SK-MEL-5 (cell line): ENCODE results near the gene MYBBP1A. TPM values are rescaled to one million over a fixed set of nuclear protein-coding genes. Genes with fewer than 3 reads are reported as not detected.

ENCODE experiments used
- DNase-seq: peaks from one replicate; pipeline ENCODE4 v3.0.0-alpha.2; 2016; ENCODE audit warnings: low read depth, low spot score
- in situ Hi-C: cut with HindIII; loops from 2 replicates; pipeline ENCODE4 v1.10.0; 2016; ENCODE audit warnings: low sequenced_read_pairs, high pct_unique_total_duplicates, low pct_unique_long_range_greater_than_20kb
- total RNA-seq: library from RNA; depleted of rRNA; stranded (reverse); fragments of >200 nt; shearing (Covaris generic); gene quantifications from 2 replicates; pipeline ENCODE4 v1.2.3, GENCODE V29; 2014

MYBBP1A gene
- total RNA-seq, 1 experiment from 2014 or later, result 65.1 TPM

DNA sequence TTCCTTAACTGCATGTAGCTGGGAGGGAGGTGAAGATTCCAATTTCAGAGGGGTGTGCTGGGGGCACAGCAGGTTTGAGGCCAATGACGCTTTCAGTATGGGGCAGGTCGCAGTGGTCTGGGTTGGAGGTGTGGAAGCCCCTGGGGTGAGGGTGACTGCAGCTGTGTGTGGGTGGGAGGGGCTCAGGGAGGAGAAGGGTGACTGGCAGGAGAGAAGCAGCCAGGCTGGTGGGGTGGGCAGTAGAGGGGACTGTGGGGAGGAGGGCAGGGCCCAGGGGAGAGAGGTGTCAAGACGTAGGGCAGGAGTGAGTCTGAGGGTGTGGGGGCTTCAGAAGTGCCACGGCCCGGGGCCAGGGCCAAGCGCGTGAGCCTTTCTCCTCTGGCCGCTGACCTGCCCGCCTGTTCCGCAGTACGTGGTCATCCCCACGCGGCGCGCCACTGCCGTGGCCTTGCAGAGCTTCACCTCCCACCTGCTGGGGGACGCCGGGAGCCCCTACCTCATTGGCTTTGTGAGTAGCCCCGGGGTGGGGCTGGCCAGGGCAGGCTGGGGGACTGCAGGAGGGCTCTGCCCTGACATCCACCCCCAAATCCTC is 19.4 kb downstream of the MYBBP1A start:
- in situ Hi-C loops, result no loop called here
- no peak for DNase-seq

DNA sequence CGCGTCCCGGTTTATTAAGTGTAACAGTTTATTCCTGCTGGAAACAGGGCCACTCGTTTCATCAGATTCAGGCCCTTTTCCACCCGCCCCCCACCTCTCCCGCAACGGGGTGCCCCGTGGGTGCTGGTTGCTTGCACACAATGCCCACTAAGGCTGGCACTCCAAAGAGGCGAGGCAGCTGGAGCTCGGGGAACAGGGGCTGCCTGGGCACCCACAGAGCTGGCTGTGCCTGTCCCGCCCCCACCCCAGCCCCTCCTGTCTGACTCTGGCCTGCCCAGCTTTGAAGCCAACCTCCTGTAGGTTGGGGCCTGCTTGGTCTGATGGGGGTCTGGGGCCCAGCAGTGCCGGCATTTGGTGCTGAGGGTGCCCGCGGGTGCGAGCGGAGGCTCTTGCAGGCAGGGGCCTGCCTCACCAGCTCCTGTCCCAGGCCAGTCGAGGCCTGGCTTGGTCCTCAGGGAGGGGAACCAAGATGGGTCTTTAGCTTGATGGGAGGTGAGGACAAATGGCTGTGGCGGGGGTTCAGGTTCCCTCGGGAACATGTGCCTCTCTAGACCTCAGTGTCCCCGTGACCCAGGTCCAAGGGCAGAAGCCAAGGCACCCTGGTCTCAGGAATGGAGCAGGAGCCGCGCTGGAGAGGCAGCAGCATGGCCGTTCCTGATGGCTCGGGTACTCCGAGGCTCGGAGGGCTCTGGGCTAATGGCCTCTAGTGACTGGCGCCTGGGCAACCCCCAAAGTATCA is 20.1 kb downstream of the MYBBP1A start:
- DNase-seq, result no peak
- in situ Hi-C loops, result no loop called here

DNA sequence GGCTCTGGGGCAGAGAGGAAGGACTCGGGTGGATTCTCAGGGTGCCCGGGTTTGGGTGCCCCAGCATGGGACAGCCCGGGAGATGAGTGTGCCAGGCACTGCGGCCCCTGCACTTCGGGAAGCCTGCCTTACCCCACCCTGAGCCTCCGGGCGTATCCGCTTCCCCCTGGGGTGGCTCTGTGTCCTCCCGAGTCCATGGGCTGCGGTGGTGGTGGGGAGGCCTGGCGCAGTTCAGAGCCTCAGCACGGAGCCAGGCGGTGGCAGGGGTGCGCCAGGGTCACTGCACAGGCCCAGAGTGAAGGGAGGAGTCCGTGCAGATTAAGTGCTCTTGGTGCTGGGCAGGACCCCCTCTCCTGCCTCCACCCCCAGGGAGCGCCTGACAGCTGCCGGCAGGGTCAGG is 20.7 kb downstream of the MYBBP1A start:
- in situ Hi-C loops, result no loop called here
- no peak for DNase-seq

DNA sequence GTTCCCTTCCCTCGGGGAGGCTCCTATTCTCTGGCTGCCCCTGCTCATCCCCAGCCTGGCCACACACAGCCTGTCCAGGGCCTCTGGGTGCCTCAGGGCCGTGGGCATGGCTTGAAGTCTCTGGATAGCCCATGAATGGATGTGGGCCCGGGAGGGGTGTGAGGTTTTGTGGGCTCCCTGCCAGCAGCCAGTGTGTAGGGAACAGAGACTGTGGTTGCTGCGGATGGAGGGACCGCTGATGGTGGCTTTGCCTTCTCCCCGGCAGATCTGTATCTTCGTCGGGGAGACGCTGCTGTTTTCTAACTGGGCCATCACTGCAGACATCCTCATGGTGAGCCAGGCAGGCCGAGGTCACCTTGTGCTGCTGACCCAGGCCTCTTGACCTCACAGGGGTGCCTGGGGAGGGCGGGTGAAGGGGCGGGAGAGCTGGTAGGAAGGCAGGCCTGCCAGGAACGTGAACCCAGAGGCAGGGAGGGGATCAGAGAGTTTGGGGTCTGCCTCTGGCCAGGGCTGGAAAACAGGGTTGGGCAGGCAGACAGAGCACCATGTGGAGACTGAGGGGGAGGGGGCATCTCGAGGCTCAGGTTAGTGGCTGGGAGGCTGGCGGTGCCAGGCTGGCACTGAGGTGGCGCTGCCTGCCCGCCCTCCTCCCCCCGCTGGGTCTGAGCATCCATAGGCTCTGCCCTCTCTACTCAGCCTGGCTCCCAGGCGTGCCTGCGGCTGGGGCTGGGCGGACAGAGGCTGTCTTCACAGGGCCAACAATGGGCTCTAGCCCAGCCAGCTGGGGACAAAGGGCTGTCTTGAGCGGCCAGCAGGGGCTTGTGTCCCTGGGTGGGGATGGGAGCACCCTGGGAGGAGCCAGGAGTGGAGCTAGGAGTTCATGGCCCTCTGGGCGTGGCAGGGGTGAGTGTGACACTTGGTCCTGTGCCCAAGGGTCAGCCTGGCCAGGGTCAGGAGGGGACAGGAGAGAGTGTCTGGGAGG is 21.4 kb downstream of the MYBBP1A start:
- in situ Hi-C loops, result no loop called here
- DNase-seq, result peak; percentile 32

DNA sequence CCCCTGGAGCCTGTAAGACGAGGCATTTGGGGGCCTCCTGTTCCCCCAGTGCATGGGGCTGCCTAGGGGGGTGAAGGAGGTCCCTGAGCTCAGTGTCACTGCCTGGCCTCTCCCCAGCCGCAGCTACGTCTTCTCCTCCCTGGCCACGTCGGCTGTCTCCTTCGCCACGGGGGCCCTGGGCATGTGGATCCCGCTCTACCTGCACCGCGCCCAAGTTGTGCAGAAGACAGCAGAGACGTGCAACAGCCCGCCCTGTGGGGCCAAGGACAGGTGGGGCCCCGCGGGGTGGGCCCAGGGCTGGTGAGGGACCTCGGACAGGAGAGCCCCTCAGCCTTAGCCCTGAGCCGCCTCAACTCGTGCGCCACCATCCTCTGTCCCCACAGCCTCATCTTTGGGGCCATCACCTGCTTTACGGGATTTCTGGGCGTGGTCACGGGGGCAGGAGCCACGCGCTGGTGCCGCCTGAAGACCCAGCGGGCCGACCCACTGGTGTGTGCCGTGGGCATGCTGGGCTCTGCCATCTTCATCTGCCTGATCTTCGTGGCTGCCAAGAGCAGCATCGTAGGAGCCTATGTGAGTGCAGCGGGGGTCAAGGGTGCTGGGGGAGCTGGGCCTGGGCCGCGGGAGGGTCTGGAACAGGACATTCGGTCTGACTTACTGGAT is 22.2 kb downstream of the MYBBP1A start:
- DNase-seq, result no peak
- in situ Hi-C loops, result no loop called here

DNA sequence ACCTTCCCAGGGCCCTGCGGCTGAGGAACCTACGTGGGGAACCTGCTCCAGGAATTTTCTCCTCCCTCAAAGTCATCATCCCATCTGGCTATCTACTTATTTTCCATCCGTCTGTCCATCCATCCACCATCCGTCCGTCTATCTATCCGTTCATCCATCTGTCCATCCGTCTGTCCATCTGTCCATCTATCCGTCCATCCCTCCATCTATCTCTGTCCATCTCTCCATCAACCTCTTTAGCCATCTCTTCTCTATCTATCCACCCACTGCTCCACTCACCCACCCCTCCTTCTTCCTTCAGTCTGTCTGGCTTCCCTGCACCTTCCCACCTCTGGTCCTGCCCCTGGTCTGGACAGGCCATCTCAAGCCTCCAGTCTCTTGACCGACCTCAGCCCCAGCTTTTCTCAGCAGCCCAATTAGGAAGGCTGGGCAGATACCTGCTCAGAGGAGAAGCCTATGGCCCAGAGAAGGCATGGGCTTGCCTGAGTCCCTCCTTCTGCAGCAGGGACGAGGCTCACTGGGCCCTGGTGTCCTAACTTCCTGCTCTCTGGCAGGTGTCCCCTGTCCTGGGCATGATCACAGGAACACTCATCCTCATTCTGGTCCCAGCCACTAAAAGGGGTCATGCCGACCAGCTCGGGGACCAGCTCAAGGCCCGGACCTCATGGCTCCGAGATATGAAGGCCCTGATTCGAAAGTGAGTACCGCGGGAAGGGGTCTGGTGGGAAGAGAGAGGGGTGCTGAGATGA is 23.0 kb downstream of the MYBBP1A start:
- in situ Hi-C loops, result no loop called here
- no peak for DNase-seq

DNA sequence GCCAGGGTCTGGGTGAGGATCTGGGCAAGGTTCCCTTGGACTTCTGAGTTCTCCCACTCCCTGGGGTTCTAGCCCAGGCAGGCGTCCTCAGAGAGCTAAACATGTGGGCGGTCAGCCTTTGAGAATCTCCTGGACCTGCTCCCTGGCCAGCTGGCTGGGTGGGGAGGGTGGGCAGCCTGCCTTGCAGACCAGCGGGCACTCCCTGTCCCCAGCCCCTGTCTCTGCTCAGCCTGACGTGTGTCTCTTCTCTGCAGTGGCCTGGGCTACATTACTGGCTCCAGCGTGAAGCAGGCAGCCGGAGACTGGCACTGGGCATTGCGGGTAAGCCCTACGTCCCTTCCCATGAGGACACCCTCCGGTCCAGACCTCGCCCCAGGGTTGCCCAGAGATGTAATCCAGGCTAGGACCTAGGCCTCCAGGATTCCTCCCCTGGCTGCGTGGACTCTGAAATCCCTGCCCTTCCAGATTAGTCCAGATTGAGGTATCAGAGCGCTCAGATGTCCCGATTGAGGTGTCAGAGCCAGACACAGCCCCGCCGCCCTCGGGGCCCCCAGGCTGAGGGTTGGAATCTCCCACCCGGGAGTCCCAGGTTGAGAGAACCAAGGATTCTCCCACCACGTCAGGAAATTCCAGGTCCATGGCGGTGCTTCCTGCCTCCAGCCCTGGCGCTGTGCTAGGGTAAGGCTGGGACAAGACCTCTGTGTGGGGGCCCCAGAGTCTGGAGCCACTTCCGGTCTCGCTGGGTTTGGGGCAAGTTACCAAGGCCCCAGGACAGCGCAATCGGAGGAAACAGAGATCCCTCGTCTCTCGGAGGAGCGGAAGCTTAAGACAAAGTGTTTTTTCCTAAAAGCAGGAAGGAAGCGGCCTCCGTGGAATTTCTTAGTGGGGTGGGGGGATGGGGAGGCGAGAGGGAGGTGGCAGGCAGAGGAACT is 24.1 kb downstream of the MYBBP1A start:
- in situ Hi-C loops, result no loop called here
- no peak for DNase-seq

DNA sequence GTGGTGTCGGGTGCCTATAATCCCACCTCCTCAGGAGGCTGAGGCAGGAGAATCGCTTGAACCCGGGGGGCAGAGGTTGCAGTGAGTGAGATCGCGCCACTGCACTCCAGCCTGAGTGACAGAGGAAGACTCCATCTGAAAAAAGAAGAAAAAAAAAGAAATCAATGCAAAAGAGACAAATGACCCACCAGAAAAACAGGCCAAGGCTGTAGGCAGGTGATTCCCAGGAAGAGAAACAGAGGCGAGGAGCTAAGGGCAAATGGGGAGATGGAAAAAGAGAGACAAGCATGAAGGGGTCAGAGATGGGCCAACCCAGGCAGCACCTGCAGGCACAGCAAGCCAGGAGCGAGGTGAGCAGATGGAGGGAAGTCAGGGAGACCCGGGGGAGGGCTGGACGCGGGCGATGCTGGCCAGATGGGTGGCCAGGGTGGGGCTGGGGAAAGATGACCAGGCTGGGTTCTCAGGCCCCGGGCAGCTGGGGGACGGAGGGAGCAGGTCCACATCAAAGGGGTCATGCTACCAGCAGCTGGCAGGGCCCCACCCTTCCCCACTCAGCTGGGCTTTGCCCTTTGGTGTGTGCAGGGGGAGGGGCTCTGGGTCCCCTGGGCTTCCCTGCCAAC is 25.5 kb downstream of the MYBBP1A start:
- DNase-seq, result no peak
- in situ Hi-C loops, result no loop called here

DNA sequence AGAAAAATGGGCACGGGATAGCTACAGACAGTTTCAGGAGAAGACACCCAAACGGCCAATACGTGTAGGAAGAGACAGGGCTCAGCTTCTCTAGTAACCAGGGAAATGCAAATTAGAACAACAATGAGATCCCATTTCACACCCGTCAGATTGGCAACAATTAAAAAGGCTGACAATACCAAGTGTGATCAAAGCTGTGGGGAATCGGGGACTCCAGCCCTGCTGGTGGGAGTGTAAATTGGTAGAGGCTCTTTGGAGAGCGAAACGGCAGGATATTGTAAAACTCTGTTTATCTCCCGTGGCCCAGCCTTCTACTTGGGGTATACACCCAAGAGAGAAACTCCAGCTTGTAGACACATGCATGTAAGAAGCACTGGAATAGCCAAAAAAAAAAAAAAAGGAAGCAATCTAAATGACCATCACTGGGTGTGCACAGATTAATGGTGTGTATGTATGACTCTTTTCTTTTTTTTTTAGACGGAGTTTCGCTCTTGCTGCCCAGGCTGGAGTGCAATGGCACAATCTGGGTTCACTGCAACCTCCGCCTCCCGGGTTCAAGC is 27.5 kb downstream of the MYBBP1A start:
- DNase-seq, result no peak
- in situ Hi-C loops, result no loop called here

DNA sequence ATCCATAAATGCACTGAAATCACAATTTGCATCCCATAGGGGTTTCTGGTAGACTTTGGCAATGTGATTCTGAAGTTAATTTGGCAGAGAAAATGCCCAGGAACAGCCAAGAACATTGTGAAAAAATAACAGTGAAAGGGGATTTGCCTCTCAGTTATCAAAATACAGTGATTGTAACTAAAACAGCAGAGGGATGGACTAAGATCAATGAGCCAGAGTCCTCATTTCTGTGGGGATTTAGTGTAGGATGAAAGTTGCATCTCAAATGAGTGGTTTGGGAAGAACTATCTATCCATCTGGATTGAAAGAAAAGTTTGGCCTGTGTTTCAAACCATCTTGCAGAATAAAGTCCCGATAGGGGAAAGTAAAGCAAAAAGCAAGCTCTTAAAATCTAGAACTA is 28.1 kb downstream of the MYBBP1A start:
- in situ Hi-C loops, result no loop called here
- no peak for DNase-seq

DNA sequence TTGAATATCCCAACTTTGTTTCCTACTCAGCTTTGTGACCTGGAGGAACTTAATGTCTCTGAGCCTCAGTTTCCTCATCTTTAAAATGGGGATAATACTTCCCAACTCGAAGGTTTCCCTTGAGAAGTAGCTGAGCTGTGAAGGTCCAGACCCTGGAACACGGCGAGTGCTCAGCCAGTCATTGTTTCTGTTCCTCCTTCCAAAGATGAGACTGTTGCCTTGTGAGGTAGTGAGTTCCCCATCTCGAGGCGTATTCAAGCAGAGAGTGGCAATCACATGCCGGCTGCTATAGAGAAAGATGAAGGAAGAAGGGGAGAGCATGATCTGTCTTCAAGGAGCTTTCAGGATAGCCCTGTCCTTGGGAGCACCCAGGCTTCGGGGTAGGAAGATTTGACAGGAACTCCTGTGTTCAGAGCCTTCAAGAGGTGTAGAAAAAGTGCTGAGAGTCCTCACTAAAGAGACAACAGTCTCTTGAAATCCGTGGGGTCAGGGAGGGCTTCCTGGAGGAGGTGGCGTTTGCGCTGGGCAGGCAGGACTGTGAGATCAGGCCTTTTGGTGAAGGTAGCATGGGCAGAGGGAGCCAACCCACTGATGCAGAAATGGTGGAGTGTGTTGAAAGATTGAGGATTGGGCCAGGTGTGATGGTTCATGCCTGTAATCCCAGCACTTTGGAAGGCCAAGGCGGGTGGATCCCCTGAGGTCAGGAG is 29.3 kb downstream of the MYBBP1A start:
- DNase-seq, result no peak
- in situ Hi-C loops, result no loop called here

DNA sequence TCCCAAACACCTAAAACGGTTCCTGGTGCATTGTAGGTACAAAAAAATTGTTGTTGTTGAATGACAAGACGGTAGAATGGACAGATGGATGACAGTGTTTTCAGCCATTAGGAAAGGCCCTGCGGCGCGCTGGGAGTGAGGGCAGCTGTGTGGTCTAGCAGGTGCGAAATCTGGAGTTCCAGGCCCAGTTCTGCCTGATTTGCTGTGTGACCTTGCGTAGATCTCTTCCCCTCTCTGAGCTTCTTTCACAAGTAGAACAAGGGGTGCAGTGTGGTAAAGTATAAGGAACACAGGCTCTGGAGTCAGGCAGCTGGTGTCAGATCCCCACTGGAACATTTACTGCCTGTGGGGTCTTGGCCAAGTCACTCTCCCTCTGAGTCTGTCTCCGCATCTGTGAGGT is 31.2 kb downstream of the MYBBP1A start:
- in situ Hi-C loops, result no loop called here
- DNase-seq, result no peak

DNA sequence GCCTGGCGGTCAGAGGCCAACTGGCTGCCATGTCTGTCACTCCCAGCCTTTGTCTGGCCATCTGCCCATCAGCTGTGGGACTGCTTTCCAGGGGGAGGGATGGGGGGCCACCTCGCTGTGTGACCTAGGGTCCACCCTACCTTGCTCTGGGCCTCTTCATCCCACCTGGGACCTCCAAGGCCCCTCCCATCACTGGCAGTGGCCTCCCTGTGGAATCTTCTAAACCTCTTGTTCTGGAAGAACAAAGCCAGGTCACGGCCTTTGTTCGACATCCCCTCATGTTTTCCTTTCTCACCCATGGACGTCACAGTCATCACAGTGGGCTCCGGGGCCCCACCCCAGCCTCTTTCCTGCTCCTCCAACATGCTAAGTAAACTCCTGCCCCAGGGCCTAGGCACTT is 32.5 kb downstream of the MYBBP1A start:
- DNase-seq, result no peak
- in situ Hi-C loops, result no loop called here

DNA sequence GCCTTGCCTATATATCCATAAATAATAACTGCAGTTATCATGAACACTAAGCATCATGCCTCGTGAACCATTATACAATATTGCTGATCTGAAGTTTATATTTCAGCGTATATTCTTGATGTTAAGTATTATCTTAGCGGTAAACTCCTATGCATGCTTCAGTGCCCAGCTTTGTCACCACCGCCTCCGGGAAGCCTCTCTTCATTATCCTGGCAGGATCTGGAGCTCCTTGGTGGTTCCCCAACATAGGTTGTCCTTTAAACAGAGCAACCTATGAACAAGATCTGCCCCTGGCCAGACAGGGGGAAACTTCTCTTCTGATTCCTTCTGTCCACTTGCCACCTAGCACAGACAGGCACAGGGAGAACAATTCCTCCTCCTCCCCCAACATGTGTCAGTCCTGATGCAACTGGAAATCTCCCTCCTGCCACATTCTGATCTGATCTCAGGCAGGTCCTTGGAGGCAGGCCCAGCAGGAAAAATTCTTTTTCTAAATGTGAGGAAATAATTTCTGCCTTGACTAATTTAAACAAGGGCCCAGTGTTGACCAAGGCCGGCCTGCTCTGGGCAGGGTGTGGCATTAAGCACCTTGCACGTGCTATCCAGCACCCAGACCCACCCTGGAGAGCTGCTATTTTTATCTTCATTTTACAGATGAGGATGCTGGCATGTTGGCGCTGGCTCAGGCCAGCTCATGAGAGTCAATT is 34.1 kb downstream of the MYBBP1A start:
- DNase-seq, result no peak
- in situ Hi-C loops, result no loop called here
